HG03159 (cell line): ENCODE data around the gene PSMC5.
"Not testable (repeated sequence)": the region's sequence is repeated elsewhere in the genome, so short reads cannot be mapped to it uniquely, and the experiment has no call there.

Source experiments
- ATAC-seq: cut with Tn5 transposase; IDR thresholded peaks from one replicate; pipeline ENCODE4 v1.9.1; 2021; ENCODE audit warnings: mild to moderate bottlenecking, moderate library complexity; ENCODE audit not compliant: unreplicated experiment

The PSMC5 gene

GRCh38 chr17:63827002-63827800 is at the start of gene PSMC5, which contains the start of gene FTSJ3:
Gene PSMC5, plus strand, starts transcription at chr17:63827431. Its CDS starts 60 bp downstream, at chr17:63827491.
Gene FTSJ3, minus strand, starts transcription at chr17:63827663. Its CDS starts 761 bp downstream, at chr17:63826902.
- peak; percentile 79 for ATAC-seq

GRCh38 chr17:63780507-63780906 is 46.7 kb upstream of the PSMC5 start:
- no peak for ATAC-seq

- no peak for ATAC-seq
These were observed 46.3 kb upstream of the PSMC5 start for GRCh38 chr17:63780928-63781327.

DNA sequence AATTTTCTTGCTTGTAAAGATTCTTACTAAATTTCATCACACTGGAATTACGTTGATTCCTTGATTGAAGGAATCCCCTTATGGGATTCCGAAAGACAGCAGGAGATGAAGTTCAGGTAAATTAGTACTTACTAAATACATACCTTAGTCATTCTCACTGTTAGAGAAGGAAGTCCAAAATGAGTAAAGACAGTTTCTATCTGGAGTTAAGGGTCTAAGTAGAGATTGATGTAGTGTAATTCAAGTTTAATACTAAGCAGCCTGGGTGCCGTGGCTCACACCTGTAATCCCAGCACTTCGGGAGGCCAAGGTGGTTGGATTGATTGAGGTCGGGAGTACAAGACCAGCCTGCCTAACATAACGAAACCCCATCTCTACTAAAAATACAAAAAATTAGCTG is 43.7 kb upstream of the PSMC5 start:
- no peak for ATAC-seq

DNA sequence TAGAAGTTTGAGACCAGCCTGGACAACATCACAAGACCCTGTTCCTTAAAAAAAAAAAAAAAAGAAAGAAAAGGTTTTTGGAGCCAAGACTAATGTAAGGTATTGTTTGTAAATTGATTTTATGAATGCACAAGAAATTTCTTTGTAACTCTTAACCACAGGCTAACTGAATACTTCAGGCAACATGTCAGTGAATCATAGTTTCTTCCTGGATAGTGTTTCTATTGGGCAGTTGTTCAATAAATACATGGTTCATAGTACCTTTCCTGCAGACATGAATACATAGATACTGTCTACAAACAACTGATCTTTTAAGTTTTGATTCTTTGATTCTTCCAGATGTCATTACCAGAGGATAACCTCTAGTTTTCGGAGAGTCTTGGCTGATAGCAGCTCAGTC is 41.7 kb upstream of the PSMC5 start:
- no peak for ATAC-seq

DNA sequence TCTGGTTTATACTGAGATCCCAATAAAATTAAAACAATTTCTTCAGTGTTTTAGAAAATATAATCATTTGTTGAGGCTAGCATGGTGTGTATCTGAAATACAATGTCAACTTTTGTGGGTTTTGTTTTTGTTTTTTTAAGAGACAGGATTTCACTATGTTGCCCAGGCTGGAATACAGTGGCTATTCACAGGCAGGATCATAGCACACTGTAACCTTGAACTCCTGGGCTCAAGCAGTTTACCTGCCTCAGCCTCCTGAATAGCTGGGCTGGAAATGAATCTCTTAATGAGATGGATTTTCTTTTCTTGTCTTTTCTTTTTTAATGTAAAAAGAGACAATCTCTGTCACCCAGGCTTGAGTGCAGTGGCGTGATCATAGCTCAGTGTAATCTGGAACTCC is 41.1 kb upstream of the PSMC5 start:
- no peak for ATAC-seq

- no peak for ATAC-seq
These were observed 40.1 kb upstream of the PSMC5 start for GRCh38 chr17:63786971-63787711.

DNA sequence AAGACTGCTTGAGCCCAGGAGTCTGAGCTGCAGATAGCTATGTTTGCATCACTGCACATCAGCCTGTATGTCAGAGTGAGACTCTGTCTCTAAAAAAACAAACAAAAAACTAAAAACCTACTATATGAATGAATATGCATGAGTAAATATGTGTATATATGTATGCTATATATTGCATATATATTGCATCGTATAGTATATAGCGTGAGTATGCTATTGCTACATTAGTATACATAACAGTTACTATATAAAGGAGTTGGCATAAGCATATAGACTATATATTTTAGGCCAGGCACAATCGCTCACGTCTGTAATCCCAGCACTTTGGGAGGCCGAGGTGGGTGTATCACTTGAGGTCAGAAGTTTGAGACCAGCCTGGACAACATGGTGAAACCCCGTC is 37.2 kb upstream of the PSMC5 start:
- ATAC-seq = no peak

DNA sequence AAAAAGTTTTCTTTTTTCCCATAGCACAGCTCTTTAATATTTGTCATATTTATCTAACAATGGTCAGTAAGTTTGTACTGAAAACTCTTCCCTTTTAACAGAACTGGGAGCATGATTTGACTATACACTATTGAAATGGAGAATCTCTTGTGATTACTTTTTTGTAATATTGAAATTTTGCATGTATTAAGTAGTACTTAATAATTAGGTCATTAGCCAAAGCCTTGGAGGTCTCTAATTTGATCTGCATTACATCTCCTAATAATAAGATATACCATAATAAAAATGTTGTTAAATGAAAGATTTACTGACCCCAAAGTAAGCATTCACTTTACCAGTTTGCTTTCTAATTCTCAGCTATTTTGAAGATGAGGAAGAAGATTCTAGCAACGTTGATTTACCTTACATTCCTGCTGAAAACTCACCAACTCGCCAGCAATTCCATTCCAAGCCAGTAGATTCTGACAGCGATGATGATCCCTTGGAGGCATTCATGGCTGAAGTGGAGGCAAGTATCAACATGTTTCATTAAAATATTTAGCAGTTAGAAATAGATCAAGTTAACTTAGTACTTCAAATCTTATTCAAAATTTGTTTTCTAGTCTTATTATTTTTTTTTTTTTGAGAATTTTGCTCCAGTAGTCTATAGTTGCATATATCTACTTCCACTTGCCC is 35.0 kb upstream of the PSMC5 start:
- ATAC-seq = no peak

DNA sequence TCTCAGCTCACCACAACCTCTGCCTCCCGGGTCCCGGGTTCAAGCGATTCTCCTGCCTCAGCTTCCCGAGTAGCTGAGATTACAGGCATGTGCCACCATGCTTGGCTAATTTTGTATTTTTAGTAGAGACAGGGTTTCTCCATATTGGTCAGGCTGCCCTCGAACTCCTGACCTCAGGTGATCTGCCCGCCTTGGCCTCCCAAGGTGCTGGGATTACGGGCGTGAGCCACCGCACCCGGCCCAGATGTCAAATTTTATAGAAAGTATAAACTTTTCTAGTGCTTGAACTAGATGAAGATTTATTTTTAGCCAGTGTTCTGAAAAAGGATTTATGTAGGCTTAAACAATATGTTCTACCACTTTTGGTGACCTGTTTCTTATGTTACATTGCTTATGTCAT is 30.9 kb upstream of the PSMC5 start:
- not testable (repeated sequence) for ATAC-seq

- no peak for ATAC-seq
These were observed 28.6 kb upstream of the PSMC5 start for GRCh38 chr17:63798572-63799106.

DNA sequence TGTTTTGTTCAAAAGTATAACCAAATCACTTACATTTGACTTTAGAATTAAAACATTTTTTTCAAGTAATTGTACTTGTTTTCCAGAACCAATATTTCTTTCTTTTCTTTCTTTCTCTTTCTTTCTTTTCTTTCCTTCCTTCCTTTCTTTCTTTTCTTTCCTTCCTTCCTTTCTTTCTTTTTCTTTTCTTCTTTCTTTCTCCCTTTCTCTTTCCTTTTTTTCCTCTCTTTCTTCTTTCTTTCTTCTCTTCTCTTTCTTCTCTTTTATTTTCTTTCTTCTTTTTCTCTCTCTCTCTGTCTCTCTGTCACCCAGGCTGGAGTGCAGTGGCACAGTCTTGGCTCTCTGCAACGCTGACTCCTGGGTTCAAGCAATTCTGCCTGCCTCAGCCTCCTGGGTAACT is 26.4 kb upstream of the PSMC5 start:
- ATAC-seq = no peak

DNA sequence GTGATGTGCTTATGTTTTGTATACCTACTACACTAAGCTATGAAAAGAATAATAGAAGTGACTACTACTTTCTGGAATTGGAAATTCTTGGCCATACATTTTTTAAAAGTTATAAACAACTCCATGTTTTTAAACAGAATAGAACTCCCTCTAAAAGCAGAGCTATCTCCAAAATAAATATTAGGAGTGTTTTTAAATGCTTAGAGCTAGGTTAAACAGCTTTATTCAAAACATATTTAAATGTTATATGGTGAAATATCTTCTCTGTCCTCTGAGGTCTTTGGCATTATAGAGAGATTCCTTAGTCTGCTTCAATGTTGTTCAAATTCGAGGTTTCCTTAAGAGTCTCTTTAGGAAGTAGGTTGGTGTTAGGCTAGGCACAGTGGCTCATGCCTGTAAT is 22.9 kb upstream of the PSMC5 start:
- ATAC-seq = no peak

DNA sequence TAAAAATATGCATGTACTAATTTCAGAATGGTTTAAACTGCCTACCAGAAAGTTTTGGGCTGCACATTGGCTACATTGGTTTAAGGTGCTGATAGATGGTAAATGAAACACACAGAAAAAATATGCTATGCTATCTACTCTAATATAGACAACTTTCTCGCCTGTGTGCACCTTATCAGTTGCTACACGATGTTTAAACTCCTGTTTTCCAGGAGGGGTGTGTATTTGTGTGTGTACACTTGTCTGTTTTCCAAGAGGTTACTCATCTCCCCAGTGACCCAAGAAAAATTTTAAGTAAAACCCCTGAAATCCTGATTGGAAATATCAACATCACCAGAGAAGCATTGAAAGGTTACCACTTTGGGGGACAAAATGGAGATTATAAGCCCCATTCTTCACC is 21.6 kb upstream of the PSMC5 start:
- no peak for ATAC-seq

DNA sequence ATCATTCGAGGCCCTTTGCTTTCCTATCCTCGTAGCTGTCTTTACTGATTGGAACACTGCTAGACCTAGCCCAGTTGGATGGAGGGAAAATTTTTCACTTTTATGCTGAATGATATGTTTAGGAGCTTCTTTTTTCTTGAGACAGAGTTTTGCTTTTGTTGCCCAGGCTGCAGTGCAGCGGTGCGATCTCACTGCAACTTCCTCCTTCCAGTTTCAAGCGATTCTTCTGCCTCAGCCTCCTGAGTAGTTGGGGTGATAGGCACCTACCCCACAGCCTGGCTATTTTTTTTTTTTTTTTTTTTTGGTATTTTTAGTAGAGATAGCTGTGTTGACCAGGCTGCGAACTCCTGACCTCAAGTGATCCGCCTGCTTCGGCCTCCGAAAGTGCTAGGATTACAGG is 17.3 kb upstream of the PSMC5 start:
- ATAC-seq = no peak

DNA sequence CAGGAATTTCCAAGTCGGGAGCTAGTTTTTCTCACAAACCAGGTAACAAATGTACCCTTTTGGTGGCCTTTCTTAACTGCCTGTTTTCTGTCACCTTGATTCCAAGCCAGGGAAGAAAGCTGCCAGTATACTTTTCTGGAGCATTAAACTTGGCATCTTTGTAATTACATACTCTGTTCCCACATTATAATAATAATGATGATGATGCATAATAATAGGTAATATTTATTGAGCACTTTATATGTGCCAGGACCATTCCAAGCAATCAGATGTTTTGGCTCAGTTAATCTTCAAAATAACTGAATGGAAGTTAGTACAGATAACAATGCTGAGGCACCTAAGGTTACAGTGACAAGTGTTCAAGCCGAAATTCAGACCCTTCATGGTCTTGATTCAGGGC is 11.1 kb upstream of the PSMC5 start:
- ATAC-seq = no peak

GRCh38 chr17:63816669-63817068 is 10.6 kb upstream of the PSMC5 start:
- no peak for ATAC-seq

- ATAC-seq = no peak
These were observed 9.4 kb upstream of the PSMC5 start for GRCh38 chr17:63817736-63818385.

DNA sequence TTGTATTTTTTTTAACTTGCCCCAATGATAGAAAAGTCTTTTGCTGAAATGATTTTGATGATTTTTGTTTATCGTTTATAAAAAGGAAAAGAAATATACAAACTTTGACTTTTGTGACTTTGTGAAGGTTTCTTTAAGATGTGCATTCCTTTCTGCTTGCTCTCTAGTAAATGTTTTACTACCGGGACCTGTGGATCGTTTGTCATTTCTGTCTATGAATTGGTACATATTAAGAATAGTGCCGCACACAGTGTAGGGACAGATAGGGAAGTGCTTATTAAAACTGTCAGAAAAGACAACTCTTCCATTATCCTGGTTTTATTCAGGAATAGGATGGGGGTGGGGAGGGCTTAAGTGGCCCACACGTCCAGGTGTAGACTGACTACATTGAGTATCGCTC is 8.1 kb upstream of the PSMC5 start:
- ATAC-seq = no peak

DNA sequence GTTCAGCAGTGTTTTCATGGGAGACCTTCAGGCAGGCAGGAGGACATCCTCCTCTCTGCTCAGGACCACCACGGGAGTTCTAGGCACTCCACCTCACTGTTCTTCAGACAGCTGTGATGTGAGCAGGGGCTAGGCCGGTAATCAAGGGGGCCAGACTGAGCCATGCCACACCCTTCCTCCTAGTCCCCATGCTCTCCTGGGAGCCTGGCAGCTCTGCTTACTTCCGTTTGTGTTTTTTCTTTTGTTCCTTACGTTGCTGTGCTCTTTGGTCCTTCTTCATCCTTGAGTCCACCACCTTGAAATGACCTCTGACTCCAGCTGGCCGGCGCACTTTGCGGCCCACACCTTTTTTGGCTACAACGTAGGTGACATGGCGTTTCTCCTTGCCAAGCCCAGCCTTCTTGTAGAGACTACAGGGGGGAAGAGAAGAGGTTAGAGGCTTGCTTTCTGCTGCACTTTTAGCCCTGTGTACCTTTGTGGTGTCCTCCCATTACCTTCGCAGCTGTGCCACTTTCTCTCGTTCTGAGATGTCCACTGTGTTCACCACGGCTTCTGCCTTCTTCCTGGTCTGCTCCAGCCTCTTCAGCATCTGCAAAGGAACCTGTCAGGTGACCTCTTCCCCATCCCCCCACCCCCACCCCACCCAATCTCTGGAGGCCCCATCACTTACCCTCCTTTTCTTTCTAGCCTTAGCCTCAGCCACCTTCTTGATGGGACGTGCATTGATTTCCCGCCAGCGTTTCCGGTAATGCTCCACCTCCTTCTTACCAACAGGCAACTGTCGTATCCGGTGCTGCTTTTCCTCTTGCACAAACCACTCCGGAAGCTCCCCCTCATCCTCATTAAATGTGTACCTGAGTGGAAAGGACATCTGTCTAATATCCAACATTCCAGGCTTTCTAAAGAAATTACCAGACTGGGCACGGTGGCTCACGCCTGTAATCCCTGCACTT is 7.4 kb upstream of the PSMC5 start:
- no peak for ATAC-seq
